Measurements from ENCODE around the gene RFTN1.

DNA sequence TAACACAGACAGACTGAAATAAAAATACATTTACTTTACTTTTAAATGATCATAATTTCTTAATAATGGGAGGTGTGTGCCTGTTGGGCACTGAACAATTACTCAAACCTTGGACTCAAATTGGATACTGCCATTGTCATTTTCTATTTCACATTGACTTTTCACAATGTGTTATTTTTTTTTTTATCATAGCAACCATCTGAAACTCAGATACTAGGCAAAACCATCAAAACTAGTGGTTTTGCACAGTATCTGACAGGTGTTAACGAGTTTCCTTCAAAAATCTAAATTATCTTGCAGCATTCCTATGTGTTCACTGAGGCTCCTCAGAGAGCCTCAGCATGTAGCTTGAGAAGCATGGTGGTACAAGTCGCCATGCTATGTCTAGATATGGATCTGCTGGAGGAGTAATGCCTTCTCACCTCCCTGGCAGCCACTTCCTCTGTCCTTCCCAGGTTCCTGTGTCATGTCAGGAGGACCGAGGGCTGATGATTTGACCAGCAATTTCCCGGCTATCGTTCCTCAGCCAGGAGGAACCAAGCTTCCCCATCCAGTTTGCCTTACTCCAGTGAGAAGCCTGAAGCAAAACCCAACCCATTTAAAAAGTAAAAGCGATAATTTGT is 29.9 kb upstream of the RFTN1 start:
- TF ChIP-seq RFX5 (IDR thresholded peaks at IDR 0.05; ENCODE audit: borderline replicate concordance, low read depth, low read length), result no peak
- TF ChIP-seq, protein P1, sequence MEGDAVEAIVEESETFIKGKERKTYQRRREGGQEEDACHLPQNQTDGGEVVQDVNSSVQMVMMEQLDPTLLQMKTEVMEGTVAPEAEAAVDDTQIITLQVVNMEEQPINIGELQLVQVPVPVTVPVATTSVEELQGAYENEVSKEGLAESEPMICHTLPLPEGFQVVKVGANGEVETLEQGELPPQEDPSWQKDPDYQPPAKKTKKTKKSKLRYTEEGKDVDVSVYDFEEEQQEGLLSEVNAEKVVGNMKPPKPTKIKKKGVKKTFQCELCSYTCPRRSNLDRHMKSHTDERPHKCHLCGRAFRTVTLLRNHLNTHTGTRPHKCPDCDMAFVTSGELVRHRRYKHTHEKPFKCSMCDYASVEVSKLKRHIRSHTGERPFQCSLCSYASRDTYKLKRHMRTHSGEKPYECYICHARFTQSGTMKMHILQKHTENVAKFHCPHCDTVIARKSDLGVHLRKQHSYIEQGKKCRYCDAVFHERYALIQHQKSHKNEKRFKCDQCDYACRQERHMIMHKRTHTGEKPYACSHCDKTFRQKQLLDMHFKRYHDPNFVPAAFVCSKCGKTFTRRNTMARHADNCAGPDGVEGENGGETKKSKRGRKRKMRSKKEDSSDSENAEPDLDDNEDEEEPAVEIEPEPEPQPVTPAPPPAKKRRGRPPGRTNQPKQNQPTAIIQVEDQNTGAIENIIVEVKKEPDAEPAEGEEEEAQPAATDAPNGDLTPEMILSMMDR (IDR thresholded peaks at IDR 0.05; ENCODE audit: control extremely low read depth in 1 of 3, insufficient read depth in 1 of 3, low read depth in 1 of 3, low read length in 3 of 3), result no peak
- TF ChIP-seq POLR2A (IDR thresholded peaks at IDR 0.05; ENCODE audit: control extremely low read depth in 1 of 2, low read depth in 2 of 2, low read length in 2 of 2), result no peak
- TF ChIP-seq HDAC6 (IDR thresholded peaks at IDR 0.05; ENCODE audit: low read depth, low read length), result no peak
- TF ChIP-seq, protein P2, sequence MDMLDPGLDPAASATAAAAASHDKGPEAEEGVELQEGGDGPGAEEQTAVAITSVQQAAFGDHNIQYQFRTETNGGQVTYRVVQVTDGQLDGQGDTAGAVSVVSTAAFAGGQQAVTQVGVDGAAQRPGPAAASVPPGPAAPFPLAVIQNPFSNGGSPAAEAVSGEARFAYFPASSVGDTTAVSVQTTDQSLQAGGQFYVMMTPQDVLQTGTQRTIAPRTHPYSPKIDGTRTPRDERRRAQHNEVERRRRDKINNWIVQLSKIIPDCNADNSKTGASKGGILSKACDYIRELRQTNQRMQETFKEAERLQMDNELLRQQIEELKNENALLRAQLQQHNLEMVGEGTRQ (IDR thresholded peaks at IDR 0.05; ENCODE audit: low read length), result no peak
- no peak for TF ChIP-seq POLR2AphosphoS5 (IDR thresholded peaks at IDR 0.05; ENCODE audit: low read depth, low read length)
- TF ChIP-seq, protein P3, sequence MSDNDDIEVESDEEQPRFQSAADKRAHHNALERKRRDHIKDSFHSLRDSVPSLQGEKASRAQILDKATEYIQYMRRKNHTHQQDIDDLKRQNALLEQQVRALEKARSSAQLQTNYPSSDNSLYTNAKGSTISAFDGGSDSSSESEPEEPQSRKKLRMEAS (IDR thresholded peaks at IDR 0.05), result no peak
- TF ChIP-seq SRF (IDR thresholded peaks at IDR 0.05; ENCODE audit: low read depth, low read length), result no peak
- no peak for TF ChIP-seq PHF8 (conservative IDR thresholded peaks at IDR 0.05; ENCODE audit: low read depth, low read length)
- no peak for TF ChIP-seq TAF1 (IDR thresholded peaks at IDR 0.05; ENCODE audit: low read depth, low read length)
- no peak for TF ChIP-seq JUN (IDR thresholded peaks at IDR 0.05; ENCODE audit: low read depth, low read length)
- TF ChIP-seq TCF12 (IDR thresholded peaks at IDR 0.05; ENCODE audit: low read depth, low read length), result no peak
- no peak for TF ChIP-seq KDM1A (IDR thresholded peaks at IDR 0.05; ENCODE audit: borderline replicate concordance, low read length)

Data from H1 (cell line).